ENCODE measurements around the gene CFAP97D1.

The CFAP97D1 gene

GRCh38 chr17:43768943-43769342 lies 11.3 kb upstream of the CFAP97D1 start:
- H3K9ac ChIP-seq (ENCODE audit: low read depth, low read length), result no peak overlapping the region
- peaks cover 24% of the 10 kb centered on the region for H3K36me3 ChIP-seq (ENCODE audit: control insufficient read depth, insufficient read depth, low read length)
- H3K4me1 ChIP-seq (ENCODE audit: control insufficient read depth, insufficient read depth, low read length), result no peaks in the 10 kb centered on the region
- H3K9me3 ChIP-seq (ENCODE audit: control insufficient read depth, insufficient read depth, low read length), result no peaks in the 10 kb centered on the region
- no peaks in the 10 kb centered on the region for H3K27me3 ChIP-seq (ENCODE audit: control insufficient read depth, insufficient read depth, low read length)
- H3K4me3 ChIP-seq (ENCODE audit: low read depth, low read length), result no peak overlapping the region

- H3K36me3 ChIP-seq (ENCODE audit: control insufficient read depth, insufficient read depth, low read length), result peaks cover 28% of the 10 kb centered on the region
- no peak overlapping the region for H3K9ac ChIP-seq (ENCODE audit: low read depth, low read length)
- no peaks in the 10 kb centered on the region for H3K4me1 ChIP-seq (ENCODE audit: control insufficient read depth, insufficient read depth, low read length)
- H3K9me3 ChIP-seq (ENCODE audit: control insufficient read depth, insufficient read depth, low read length), result no peaks in the 10 kb centered on the region
- no peaks in the 10 kb centered on the region for H3K27me3 ChIP-seq (ENCODE audit: control insufficient read depth, insufficient read depth, low read length)
- H3K4me3 ChIP-seq (ENCODE audit: low read depth, low read length), result no peak overlapping the region
Measured at GRCh38 chr17:43769426-43769825, 10.8 kb upstream of the CFAP97D1 start.

GRCh38 chr17:43769859-43770258 lies 10.4 kb upstream of the CFAP97D1 start:
- no peaks in the 10 kb centered on the region for H3K9me3 ChIP-seq (ENCODE audit: control insufficient read depth, insufficient read depth, low read length)
- peaks cover 31% of the 10 kb centered on the region for H3K36me3 ChIP-seq (ENCODE audit: control insufficient read depth, insufficient read depth, low read length)
- H3K4me3 ChIP-seq (ENCODE audit: low read depth, low read length), result no peak overlapping the region
- no peaks in the 10 kb centered on the region for H3K27me3 ChIP-seq (ENCODE audit: control insufficient read depth, insufficient read depth, low read length)
- H3K4me1 ChIP-seq (ENCODE audit: control insufficient read depth, insufficient read depth, low read length), result no peaks in the 10 kb centered on the region
- no peak overlapping the region for H3K9ac ChIP-seq (ENCODE audit: low read depth, low read length)

- Histone ChIP-seq H3K9me3 (ENCODE audit: control insufficient read depth, insufficient read depth, low read length) (no peaks in the 10 kb centered on the region), H3K9ac (ENCODE audit: low read depth, low read length) (no peak overlapping the region), H3K4me3 (ENCODE audit: low read depth, low read length) (no peak overlapping the region), H3K36me3 (ENCODE audit: control insufficient read depth, insufficient read depth, low read length) (peaks cover 36% of the 10 kb centered on the region), H3K4me1 (ENCODE audit: control insufficient read depth, insufficient read depth, low read length) (no peaks in the 10 kb centered on the region), H3K27me3 (ENCODE audit: control insufficient read depth, insufficient read depth, low read length) (no peaks in the 10 kb centered on the region)
Measured at GRCh38 chr17:43770957-43771356, 9.3 kb upstream of the CFAP97D1 start.

GRCh38 chr17:43771463-43771862 lies 8.8 kb upstream of the CFAP97D1 start:
- peaks cover 36% of the 10 kb centered on the region for H3K36me3 ChIP-seq (ENCODE audit: control insufficient read depth, insufficient read depth, low read length)
- H3K9me3 ChIP-seq (ENCODE audit: control insufficient read depth, insufficient read depth, low read length), result no peaks in the 10 kb centered on the region
- H3K4me1 ChIP-seq (ENCODE audit: control insufficient read depth, insufficient read depth, low read length), result no peaks in the 10 kb centered on the region

GRCh38 chr17:43772877-43773648 lies 7.2 kb upstream of the CFAP97D1 start:
- no peaks in the 10 kb centered on the region for H3K27me3 ChIP-seq (ENCODE audit: control insufficient read depth, insufficient read depth, low read length)
- no peak overlapping the region for H3K9ac ChIP-seq (ENCODE audit: low read depth, low read length)
- H3K9me3 ChIP-seq (ENCODE audit: control insufficient read depth, insufficient read depth, low read length), result no peaks in the 10 kb centered on the region
- peaks cover 36% of the 10 kb centered on the region for H3K36me3 ChIP-seq (ENCODE audit: control insufficient read depth, insufficient read depth, low read length)
- no peaks in the 10 kb centered on the region for H3K4me1 ChIP-seq (ENCODE audit: control insufficient read depth, insufficient read depth, low read length)
- H3K4me3 ChIP-seq (ENCODE audit: low read depth, low read length), result no peak overlapping the region

More at GRCh38 chr17:43771463-43771862, 8.8 kb upstream of the CFAP97D1 start:
- Histone ChIP-seq H3K4me3 (ENCODE audit: low read depth, low read length) (no peak overlapping the region), H3K9ac (ENCODE audit: low read depth, low read length) (no peak overlapping the region), H3K27me3 (ENCODE audit: control insufficient read depth, insufficient read depth, low read length) (no peaks in the 10 kb centered on the region)

- no peak overlapping the region for H3K9ac ChIP-seq (ENCODE audit: low read depth, low read length)
- H3K36me3 ChIP-seq (ENCODE audit: control insufficient read depth, insufficient read depth, low read length), result peaks cover 32% of the 10 kb centered on the region
- no peak overlapping the region for H3K4me3 ChIP-seq (ENCODE audit: low read depth, low read length)
- no peaks in the 10 kb centered on the region for H3K9me3 ChIP-seq (ENCODE audit: control insufficient read depth, insufficient read depth, low read length)
- peaks cover 3% of the 10 kb centered on the region for H3K27me3 ChIP-seq (ENCODE audit: control insufficient read depth, insufficient read depth, low read length)
- H3K4me1 ChIP-seq (ENCODE audit: control insufficient read depth, insufficient read depth, low read length), result peaks cover 2% of the 10 kb centered on the region
Measured at GRCh38 chr17:43774304-43775250, 5.7 kb upstream of the CFAP97D1 start.

- Histone ChIP-seq H3K27me3 (ENCODE audit: control insufficient read depth, insufficient read depth, low read length) (peaks cover 22% of the 10 kb centered on the region), H3K4me1 (ENCODE audit: control insufficient read depth, insufficient read depth, low read length) (peaks cover 4% of the 10 kb centered on the region), H3K4me3 (ENCODE audit: low read depth, low read length) (peak within 1 kb of the TSS; percentile 85), H3K36me3 (ENCODE audit: control insufficient read depth, insufficient read depth, low read length) (peaks cover 13% of the 10 kb centered on the region), H3K9ac (ENCODE audit: low read depth, low read length) (peak within 1 kb of the TSS; percentile 79), H3K9me3 (ENCODE audit: control insufficient read depth, insufficient read depth, low read length) (no peaks in the 10 kb centered on the region)
Measured at GRCh38 chr17:43778337-43779144, 1.7 kb upstream of the CFAP97D1 start, which contains the start of gene DUSP3. TSS of gene DUSP3 (minus strand) at chr17:43778977. CDS start at chr17:43778924, 53 bp downstream.

- peak overlapping the region; percentile 85 for H3K4me3 ChIP-seq (ENCODE audit: low read depth, low read length)
- H3K9ac ChIP-seq (ENCODE audit: low read depth, low read length), result no peak overlapping the region
- peaks cover 4% of the 10 kb centered on the region for H3K4me1 ChIP-seq (ENCODE audit: control insufficient read depth, insufficient read depth, low read length)
- no peaks in the 10 kb centered on the region for H3K9me3 ChIP-seq (ENCODE audit: control insufficient read depth, insufficient read depth, low read length)
- peaks cover 22% of the 10 kb centered on the region for H3K27me3 ChIP-seq (ENCODE audit: control insufficient read depth, insufficient read depth, low read length)
- H3K36me3 ChIP-seq (ENCODE audit: control insufficient read depth, insufficient read depth, low read length), result peaks cover 8% of the 10 kb centered on the region
Measured at GRCh38 chr17:43779145-43780125, 800 bp upstream of the CFAP97D1 start.

GRCh38 chr17:43782913-43783680 lies 2.9 kb downstream of the CFAP97D1 start:
- Histone ChIP-seq H3K9me3 (ENCODE audit: control insufficient read depth, insufficient read depth, low read length) (no peaks in the 10 kb centered on the region), H3K4me3 (ENCODE audit: low read depth, low read length) (no peak overlapping the region), H3K27me3 (ENCODE audit: control insufficient read depth, insufficient read depth, low read length) (peaks cover 22% of the 10 kb centered on the region), H3K36me3 (ENCODE audit: control insufficient read depth, insufficient read depth, low read length) (no peaks in the 10 kb centered on the region), H3K4me1 (ENCODE audit: control insufficient read depth, insufficient read depth, low read length) (peaks cover 4% of the 10 kb centered on the region), H3K9ac (ENCODE audit: low read depth, low read length) (no peak overlapping the region)
